Naive B cell (primary cell): Measurements from ENCODE around the gene EXOC3L2. TPM values are rescaled to one million over a fixed set of nuclear protein-coding genes. Genes with fewer than 3 reads are reported as not detected.

Experiments
- ATAC-seq, 2 donors: fragments of 150-1000 bp; cut with Tn5 transposase; 2 replicates each; pipeline ENCODE4 v1.10.0; 2021; ENCODE audit warnings: low read depth in 2 of 2, mild to moderate bottlenecking in 2 of 2, moderate library complexity in 2 of 2
- DNase-seq: peaks from one replicate; pipeline ENCODE4 v3.0.0; 2022
- H3K27ac Mint-ChIP-seq, 6 donors: one replicate each; pipeline ENCODE4 v1.8.0; 2020 to 2022; ENCODE audit warnings: mild to moderate bottlenecking in 6 of 6, mixed read lengths in 6 of 6, moderate library complexity in 5 of 6, inconsistent platforms in 2 of 6
- H3K27me3 Mint-ChIP-seq, 3 donors: one replicate each; pipeline ENCODE4 v1.8.0; 2021 to 2022; ENCODE audit warnings: mixed read lengths in 3 of 3, mild to moderate bottlenecking in 1 of 3
- H3K36me3 Mint-ChIP-seq, 2 donors: one replicate each; pipeline ENCODE4 v1.8.0; 2020 to 2022; ENCODE audit warnings: mixed read lengths in 2 of 2, inconsistent platforms in 1 of 2, mild to moderate bottlenecking in 1 of 2
- H3K4me1 Mint-ChIP-seq, 3 donors: one replicate each; pipeline ENCODE4 v1.8.0; 2020 to 2022; ENCODE audit warnings: mixed read lengths in 3 of 3, inconsistent platforms in 1 of 3, mild to moderate bottlenecking in 1 of 3, moderate library complexity in 1 of 3
- H3K4me3 Mint-ChIP-seq, 8 donors: one replicate each; pipeline ENCODE4 v1.8.0; 2020 to 2022; ENCODE audit warnings: mild to moderate bottlenecking in 8 of 8, mixed read lengths in 8 of 8, moderate library complexity in 8 of 8, inconsistent platforms in 2 of 8
- H3K9me3 Mint-ChIP-seq, 7 donors: one replicate each; pipeline ENCODE4 v1.8.0; 2020 to 2022; ENCODE audit warnings: mixed read lengths in 7 of 7, mild to moderate bottlenecking in 5 of 7, inconsistent platforms in 2 of 7, moderate library complexity in 1 of 7
- polyA plus RNA-seq, 6 donors: library from polyadenylated mRNA; unstranded; fragments of 300-500 nt; fragmentation: Illumina TruSeq; gene quantifications; one replicate each; pipeline ENCODE4 v1.2.3, GENCODE V29; 2021; ENCODE audit warnings: low read depth in 6 of 6

EXOC3L2 gene
- not detected for polyA plus RNA-seq

- DNase-seq: no peak
- Mint-ChIP-seq H3K27ac (peak within 1 kb of the TSS in 1 of 6 donors; percentile 26), H3K4me3 (peak within 1 kb of the TSS in 2 of 8 donors; percentile 49 to 50), H3K9me3 (peaks cover 0 to 2% (median 0%) of the 10 kb centered on the region in 7 donors), H3K4me1 (peaks cover 3 to 13% (median 10%) of the 10 kb centered on the region in 3 donors), H3K36me3 (no peaks in the 10 kb centered on the region), H3K27me3 (peaks cover 13 to 26% (median 22%) of the 10 kb centered on the region in 3 donors)
- ATAC-seq: no peak
Measured at GRCh38 chr19:45245334-45245787, at the start of gene EXOC3L2. TSS of gene EXOC3L2 (minus strand) at chr19:45245407. CDS start at chr19:45239045, 6,362 bp downstream.

- Mint-ChIP-seq H3K27me3 (no peaks in the 10 kb centered on the region), H3K4me3 (no peak overlapping the region), H3K27ac (no peak overlapping the region), H3K4me1 (peaks cover 0 to 4% (median 0%) of the 10 kb centered on the region in 3 donors), H3K9me3 (peaks cover 0 to 11% (median 8%) of the 10 kb centered on the region in 7 donors), H3K36me3 (peaks cover 17 to 50% of the 10 kb centered on the region in 2 donors)
- DNase-seq: no peak
- no peak for ATAC-seq
Measured at GRCh38 chr19:45294291-45295029, 49.3 kb upstream of the EXOC3L2 start.

GRCh38 chr19:45293682-45294081, 48.5 kb upstream of the EXOC3L2 start:
- H3K36me3 Mint-ChIP-seq: peaks cover 14 to 55% of the 10 kb centered on the region in 2 donors
- peaks cover 0 to 11% (median 8%) of the 10 kb centered on the region in 7 donors for H3K9me3 Mint-ChIP-seq
- H3K27ac Mint-ChIP-seq: no peak overlapping the region
- peaks cover 0 to 4% (median 0%) of the 10 kb centered on the region in 3 donors for H3K4me1 Mint-ChIP-seq
- no peak overlapping the region for H3K4me3 Mint-ChIP-seq
- ATAC-seq (no peak), DNase-seq (no peak)
- H3K27me3 Mint-ChIP-seq: no peaks in the 10 kb centered on the region

GRCh38 chr19:45291834-45292233, 46.6 kb upstream of the EXOC3L2 start:
- ATAC-seq: no peak
- H3K36me3 Mint-ChIP-seq: peaks cover 13 to 50% of the 10 kb centered on the region in 2 donors
- H3K4me1 Mint-ChIP-seq: no peaks in the 10 kb centered on the region
- no peaks in the 10 kb centered on the region for H3K27me3 Mint-ChIP-seq
- H3K4me3 Mint-ChIP-seq: peak overlapping the region in 1 of 8 donors; percentile 32
- H3K9me3 Mint-ChIP-seq: peaks cover 0 to 11% (median 8%) of the 10 kb centered on the region in 7 donors
- no peak for DNase-seq
- peak overlapping the region in 1 of 6 donors; percentile 83 for H3K27ac Mint-ChIP-seq

GRCh38 chr19:45290381-45290931, 45.2 kb upstream of the EXOC3L2 start:
- Mint-ChIP-seq H3K4me3 (no peak overlapping the region), H3K9me3 (peaks cover 0 to 12% (median 8%) of the 10 kb centered on the region in 7 donors), H3K4me1 (no peaks in the 10 kb centered on the region), H3K27ac (no peak overlapping the region), H3K27me3 (no peaks in the 10 kb centered on the region), H3K36me3 (peaks cover 13 to 49% of the 10 kb centered on the region in 2 donors)
- no peak for ATAC-seq
- no peak for DNase-seq

- no peak overlapping the region for H3K4me3 Mint-ChIP-seq
Measured at GRCh38 chr19:45283443-45284033, 38.3 kb upstream of the EXOC3L2 start.

GRCh38 chr19:45280471-45280961, 35.3 kb upstream of the EXOC3L2 start:
- Mint-ChIP-seq H3K4me1 (peaks cover 0 to 3% (median 0%) of the 10 kb centered on the region in 3 donors), H3K36me3 (peaks cover 14% of the 10 kb centered on the region in 2 donors), H3K4me3 (peak overlapping the region in 1 of 8 donors; percentile 16), H3K27me3 (no peaks in the 10 kb centered on the region), H3K27ac (no peak overlapping the region), H3K9me3 (peaks cover 0 to 8% (median 3%) of the 10 kb centered on the region in 7 donors)
- no peak for DNase-seq
- ATAC-seq: no peak

More at GRCh38 chr19:45283443-45284033, 38.3 kb upstream of the EXOC3L2 start:
- DNase-seq: no peak
- H3K27me3 Mint-ChIP-seq: no peaks in the 10 kb centered on the region
- peaks cover 0 to 8% (median 3%) of the 10 kb centered on the region in 7 donors for H3K9me3 Mint-ChIP-seq
- H3K4me1 Mint-ChIP-seq: peaks cover 0 to 3% (median 0%) of the 10 kb centered on the region in 3 donors
- ATAC-seq: no peak
- H3K36me3 Mint-ChIP-seq: peaks cover 15 to 22% of the 10 kb centered on the region in 2 donors
- no peak overlapping the region for H3K27ac Mint-ChIP-seq

- no peak for ATAC-seq
Measured at GRCh38 chr19:45279587-45280192, 34.5 kb upstream of the EXOC3L2 start.

GRCh38 chr19:45278087-45278486, 32.9 kb upstream of the EXOC3L2 start:
- ATAC-seq (no peak), DNase-seq (no peak)
- H3K27ac Mint-ChIP-seq: no peak overlapping the region
- H3K4me3 Mint-ChIP-seq: no peak overlapping the region
- no peaks in the 10 kb centered on the region for H3K4me1 Mint-ChIP-seq
- no peaks in the 10 kb centered on the region for H3K27me3 Mint-ChIP-seq
- H3K36me3 Mint-ChIP-seq: peaks cover 5 to 8% of the 10 kb centered on the region in 2 donors
- peaks cover 0 to under 1% (median 0%) of the 10 kb centered on the region in 7 donors for H3K9me3 Mint-ChIP-seq

More at GRCh38 chr19:45279587-45280192, 34.5 kb upstream of the EXOC3L2 start:
- Mint-ChIP-seq H3K4me3 (no peak overlapping the region), H3K36me3 (peaks cover 12 to 14% of the 10 kb centered on the region in 2 donors), H3K9me3 (peaks cover 0 to 8% (median 3%) of the 10 kb centered on the region in 7 donors), H3K4me1 (peaks cover 0 to 3% (median 0%) of the 10 kb centered on the region in 3 donors), H3K27ac (peak overlapping the region in 1 of 6 donors; percentile 69), H3K27me3 (no peaks in the 10 kb centered on the region)
- no peak for DNase-seq

- no peaks in the 10 kb centered on the region for H3K9me3 Mint-ChIP-seq
- H3K36me3 Mint-ChIP-seq: peaks cover 5 to 8% of the 10 kb centered on the region in 2 donors
- ATAC-seq (no peak), DNase-seq (no peak)
- H3K4me1 Mint-ChIP-seq: no peaks in the 10 kb centered on the region
- no peaks in the 10 kb centered on the region for H3K27me3 Mint-ChIP-seq
- H3K27ac Mint-ChIP-seq: no peak overlapping the region
- no peak overlapping the region for H3K4me3 Mint-ChIP-seq
Measured at GRCh38 chr19:45276284-45276687, 31.1 kb upstream of the EXOC3L2 start.

- Mint-ChIP-seq H3K9me3 (no peaks in the 10 kb centered on the region), H3K27ac (peak overlapping the region in 1 of 6 donors; percentile 18), H3K4me1 (no peaks in the 10 kb centered on the region), H3K4me3 (no peak overlapping the region), H3K27me3 (no peaks in the 10 kb centered on the region), H3K36me3 (peaks cover 5 to 8% of the 10 kb centered on the region in 2 donors)
- ATAC-seq (no peak), DNase-seq (no peak)
Measured at GRCh38 chr19:45275370-45275971, 30.3 kb upstream of the EXOC3L2 start.

GRCh38 chr19:45273521-45273855, 28.3 kb upstream of the EXOC3L2 start:
- H3K4me3 Mint-ChIP-seq: no peak overlapping the region
- H3K36me3 Mint-ChIP-seq: peaks cover 0 to 8% of the 10 kb centered on the region in 2 donors
- no peak for ATAC-seq
- no peaks in the 10 kb centered on the region for H3K4me1 Mint-ChIP-seq
- H3K27me3 Mint-ChIP-seq: no peaks in the 10 kb centered on the region
- no peaks in the 10 kb centered on the region for H3K9me3 Mint-ChIP-seq
- no peak for DNase-seq
- peak overlapping the region in 1 of 6 donors; percentile 73 for H3K27ac Mint-ChIP-seq

GRCh38 chr19:45271735-45272108, 26.5 kb upstream of the EXOC3L2 start:
- Mint-ChIP-seq H3K27me3 (no peaks in the 10 kb centered on the region), H3K4me1 (no peaks in the 10 kb centered on the region), H3K9me3 (no peaks in the 10 kb centered on the region), H3K36me3 (peaks cover 0 to 8% of the 10 kb centered on the region in 2 donors), H3K4me3 (no peak overlapping the region), H3K27ac (no peak overlapping the region)
- DNase-seq: no peak
- no peak for ATAC-seq
